Muscle layer of colon (tissue), 2 donors: ENCODE results near the gene GSE1.

ENCODE experiments used
- H3K27ac ChIP-seq: one replicate; pipeline ENCODE4 v1.7.0; 2013; ENCODE audit warnings: low read depth, mild to moderate bottlenecking, low read length, moderate library complexity
- H3K27me3 ChIP-seq, 2 donors: one replicate each; pipeline ENCODE4 v1.7.0; 2013; ENCODE audit warnings: low read length in 2 of 2, mild to moderate bottlenecking in 2 of 2; ENCODE audit not compliant: insufficient read depth in 2 of 2, control insufficient read depth in 1 of 2
- H3K36me3 ChIP-seq: one replicate; pipeline ENCODE4 v1.7.0; 2013; ENCODE audit warnings: mild to moderate bottlenecking, low read length; ENCODE audit not compliant: insufficient read depth
- H3K4me1 ChIP-seq: one replicate; pipeline ENCODE4 v1.7.0; 2013; ENCODE audit warnings: mild to moderate bottlenecking, low read length; ENCODE audit not compliant: insufficient read depth
- H3K4me3 ChIP-seq, 2 donors: one replicate each; pipeline ENCODE4 v1.7.0; 2013; ENCODE audit warnings: low read length in 2 of 2, low read depth in 1 of 2, mild to moderate bottlenecking in 1 of 2, moderate library complexity in 1 of 2
- H3K9ac ChIP-seq: one replicate; pipeline ENCODE4 v1.7.0; 2013; ENCODE audit warnings: low read length
- H3K9me3 ChIP-seq: one replicate; pipeline ENCODE4 v1.7.0; 2013; ENCODE audit warnings: mild to moderate bottlenecking, low read length
- donor health status: abdominal sarcoma.
- donor health status: Adenocarcinoma of cecum.

Gene GSE1

DNA sequence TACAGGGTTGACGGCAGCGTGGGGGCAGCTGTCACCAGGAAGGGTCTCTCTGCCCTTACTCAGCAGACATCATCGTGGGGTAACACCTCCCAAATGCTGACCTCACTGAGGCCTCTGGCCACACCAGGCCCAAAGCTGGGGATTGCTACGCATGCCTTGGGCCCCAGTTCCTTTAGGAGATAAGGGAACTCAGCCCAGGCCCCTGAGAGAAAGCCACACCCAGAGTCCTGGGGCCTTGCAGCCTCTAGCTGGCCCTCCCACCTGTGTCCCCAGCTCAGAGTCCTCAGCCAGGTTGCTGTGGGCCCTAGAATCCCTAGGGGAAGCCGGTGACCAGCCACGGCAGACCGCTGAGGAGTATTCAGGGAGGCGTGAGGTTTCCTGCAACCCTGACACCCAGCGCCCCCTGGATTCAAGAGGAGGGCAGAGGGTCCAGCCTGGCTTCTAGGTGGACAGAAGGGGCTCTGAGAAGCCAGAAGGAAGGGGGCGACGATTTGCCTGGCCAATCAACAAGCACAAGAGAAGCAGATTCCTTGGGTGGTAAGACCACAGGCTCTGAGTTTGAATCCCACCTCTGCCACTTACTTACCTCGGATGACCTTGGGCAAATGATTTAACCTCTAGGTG is 85.9 kb downstream of the GSE1 start:
- no peak overlapping the region for H3K9ac ChIP-seq
- H3K27me3 ChIP-seq: peaks cover 0 to 9% of the 10 kb centered on the region in 2 donors
- no peaks in the 10 kb centered on the region for H3K9me3 ChIP-seq
- H3K4me3 ChIP-seq: no peak overlapping the region
- no peak overlapping the region for H3K27ac ChIP-seq
- no peaks in the 10 kb centered on the region for H3K4me1 ChIP-seq
- H3K36me3 ChIP-seq: no peaks in the 10 kb centered on the region

GRCh38 chr16:85699628-85700027 is 86.5 kb downstream of the GSE1 start:
- H3K27ac ChIP-seq: no peak overlapping the region
- no peak overlapping the region for H3K4me3 ChIP-seq
- H3K27me3 ChIP-seq: peaks cover 0 to 9% of the 10 kb centered on the region in 2 donors
- no peaks in the 10 kb centered on the region for H3K9me3 ChIP-seq
- H3K4me1 ChIP-seq: no peaks in the 10 kb centered on the region
- no peak overlapping the region for H3K9ac ChIP-seq
- H3K36me3 ChIP-seq: no peaks in the 10 kb centered on the region

DNA sequence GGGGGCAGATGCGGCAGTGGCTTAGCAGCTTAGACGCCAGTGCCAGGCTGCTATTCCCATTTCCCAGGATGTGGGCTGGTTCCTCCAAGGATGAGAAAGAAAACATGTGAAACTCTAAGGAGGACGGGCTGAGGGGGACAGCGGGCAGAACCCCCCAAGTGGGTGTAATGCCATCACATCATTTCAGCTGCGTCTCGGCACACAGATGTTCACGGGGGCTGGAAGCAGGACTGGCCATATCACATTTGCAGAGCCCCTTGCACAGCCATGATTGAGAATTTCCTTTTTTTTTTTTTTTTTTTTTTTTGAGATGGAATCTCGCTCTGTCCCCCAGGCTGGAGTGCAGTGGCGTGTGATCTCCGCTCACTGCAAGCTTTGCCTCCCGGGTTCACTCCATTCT is 90.9 kb downstream of the GSE1 start:
- Histone ChIP-seq H3K27me3 (no peaks in the 10 kb centered on the region), H3K36me3 (no peaks in the 10 kb centered on the region), H3K4me3 (no peak overlapping the region), H3K27ac (no peak overlapping the region), H3K9me3 (no peaks in the 10 kb centered on the region), H3K9ac (no peak overlapping the region), H3K4me1 (no peaks in the 10 kb centered on the region)

DNA sequence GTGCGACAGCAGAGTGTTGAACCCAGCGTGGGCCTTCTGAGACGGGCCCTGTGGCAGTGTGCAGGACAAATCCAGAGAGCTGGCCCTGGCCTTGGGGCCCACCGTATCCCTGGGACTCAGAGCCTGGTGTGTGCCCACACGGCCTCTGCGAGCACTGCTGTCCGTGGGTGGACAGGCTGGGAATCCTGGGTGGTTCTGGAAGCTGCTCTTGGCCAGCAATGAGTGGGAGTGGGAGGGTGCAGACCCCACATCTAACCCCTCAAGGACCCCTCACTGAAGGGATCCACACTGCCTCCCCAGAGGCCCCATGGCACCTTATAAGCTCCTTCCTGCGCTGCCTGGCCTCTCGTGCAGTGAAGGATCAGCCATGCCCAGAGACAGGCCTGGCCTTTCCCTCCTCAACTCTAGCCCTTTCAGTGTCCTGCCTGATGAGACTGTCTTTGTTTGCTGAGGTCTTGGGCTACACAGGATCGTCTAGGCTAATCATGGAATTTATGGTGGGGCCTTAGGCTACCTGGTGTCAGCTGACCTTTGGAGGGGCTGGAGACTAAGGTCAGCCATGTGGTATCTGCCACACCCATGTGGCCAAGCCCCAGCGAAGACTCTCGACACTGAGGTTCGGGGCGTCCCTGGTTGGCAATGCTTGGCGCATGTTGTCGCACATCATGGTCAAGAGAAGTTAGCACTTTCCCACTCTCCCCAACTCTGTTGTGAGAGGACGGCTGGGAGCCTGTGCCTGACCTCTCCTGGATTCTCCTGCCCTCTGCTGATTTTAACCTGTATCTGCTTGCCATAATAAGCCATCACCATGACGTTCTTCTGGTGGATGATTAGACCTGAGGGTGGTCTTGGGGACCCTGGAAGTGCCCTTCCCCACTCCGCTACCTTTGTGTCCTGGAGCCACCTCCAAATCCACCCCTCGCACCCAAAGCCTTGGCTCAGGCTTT is 92.1 kb downstream of the GSE1 start:
- Histone ChIP-seq H3K9me3 (no peaks in the 10 kb centered on the region), H3K4me3 (no peak overlapping the region), H3K27ac (no peak overlapping the region), H3K9ac (no peak overlapping the region), H3K4me1 (no peaks in the 10 kb centered on the region), H3K27me3 (no peaks in the 10 kb centered on the region), H3K36me3 (no peaks in the 10 kb centered on the region)

- H3K9ac ChIP-seq: no peak overlapping the region
- no peaks in the 10 kb centered on the region for H3K4me1 ChIP-seq
- H3K4me3 ChIP-seq: no peak overlapping the region
- no peak overlapping the region for H3K27ac ChIP-seq
- H3K36me3 ChIP-seq: no peaks in the 10 kb centered on the region
- H3K27me3 ChIP-seq: no peaks in the 10 kb centered on the region
- H3K9me3 ChIP-seq: no peaks in the 10 kb centered on the region
Observed at GRCh38 chr16:85706449-85707034, 93.4 kb downstream of the GSE1 start.

- Histone ChIP-seq H3K4me1 (no peaks in the 10 kb centered on the region), H3K9ac (no peak overlapping the region), H3K9me3 (no peaks in the 10 kb centered on the region), H3K27me3 (no peaks in the 10 kb centered on the region), H3K27ac (no peak overlapping the region), H3K36me3 (no peaks in the 10 kb centered on the region), H3K4me3 (no peak overlapping the region)
Observed at GRCh38 chr16:85707528-85708095, 94.5 kb downstream of the GSE1 start.

DNA sequence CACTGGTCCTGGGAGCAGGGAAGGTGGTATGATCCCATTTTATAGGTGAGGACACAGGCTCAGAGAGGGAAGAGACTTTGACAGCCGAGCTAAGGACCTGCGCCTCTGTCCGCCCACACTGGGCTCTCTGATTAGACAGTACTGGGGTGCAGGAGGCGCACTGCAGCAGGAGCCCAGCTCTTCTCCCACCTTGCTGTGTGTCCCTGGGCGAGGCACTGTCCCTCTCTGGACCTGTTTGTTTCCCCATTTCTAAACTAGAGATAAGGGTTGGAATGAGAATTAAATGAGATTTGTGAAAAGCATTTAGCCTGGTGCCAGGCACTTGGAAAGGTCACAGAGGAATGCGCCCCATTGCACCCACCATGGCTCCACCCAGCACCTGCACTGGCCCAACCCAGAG is 95.2 kb downstream of the GSE1 start:
- no peaks in the 10 kb centered on the region for H3K27me3 ChIP-seq
- H3K9ac ChIP-seq: no peak overlapping the region
- no peak overlapping the region for H3K4me3 ChIP-seq
- no peak overlapping the region for H3K27ac ChIP-seq
- no peaks in the 10 kb centered on the region for H3K36me3 ChIP-seq
- no peaks in the 10 kb centered on the region for H3K4me1 ChIP-seq
- no peaks in the 10 kb centered on the region for H3K9me3 ChIP-seq

GRCh38 chr16:85709766-85710585 is 96.9 kb downstream of the GSE1 start:
- no peaks in the 10 kb centered on the region for H3K4me1 ChIP-seq
- H3K27ac ChIP-seq: no peak overlapping the region
- H3K4me3 ChIP-seq: no peak overlapping the region
- no peaks in the 10 kb centered on the region for H3K36me3 ChIP-seq
- H3K27me3 ChIP-seq: no peaks in the 10 kb centered on the region
- no peak overlapping the region for H3K9ac ChIP-seq
- no peaks in the 10 kb centered on the region for H3K9me3 ChIP-seq

DNA sequence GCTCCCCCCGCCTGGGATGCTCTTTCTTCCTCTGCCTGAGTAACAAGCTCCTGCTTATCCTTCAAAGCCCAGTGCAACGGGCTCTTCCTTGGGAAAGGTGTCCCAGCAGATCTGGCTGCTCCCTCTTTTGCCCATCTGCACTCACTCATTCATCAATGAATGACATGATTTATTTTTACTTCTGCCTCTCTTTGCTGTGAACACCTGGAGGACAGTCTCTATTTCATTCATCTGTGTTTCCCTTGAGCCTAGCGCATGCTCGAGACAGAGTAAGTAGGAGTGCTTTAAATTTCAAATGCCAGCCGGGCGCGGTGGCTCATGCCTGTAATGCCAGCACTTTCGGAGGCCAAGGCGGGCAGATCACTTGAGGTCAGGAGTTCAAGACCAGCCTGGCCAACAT is 97.6 kb downstream of the GSE1 start:
- Histone ChIP-seq H3K9me3 (no peaks in the 10 kb centered on the region), H3K4me3 (no peak overlapping the region), H3K36me3 (no peaks in the 10 kb centered on the region), H3K27ac (no peak overlapping the region), H3K9ac (no peak overlapping the region), H3K27me3 (no peaks in the 10 kb centered on the region), H3K4me1 (no peaks in the 10 kb centered on the region)

- no peaks in the 10 kb centered on the region for H3K4me1 ChIP-seq
- no peak overlapping the region for H3K9ac ChIP-seq
- no peak overlapping the region for H3K27ac ChIP-seq
- H3K27me3 ChIP-seq: no peaks in the 10 kb centered on the region
- H3K36me3 ChIP-seq: no peaks in the 10 kb centered on the region
- H3K9me3 ChIP-seq: no peaks in the 10 kb centered on the region
- H3K4me3 ChIP-seq: no peak overlapping the region
Observed at GRCh38 chr16:85711982-85712587, 99.0 kb downstream of the GSE1 start.
